Tibial nerve (tissue), 4 donors: ENCODE data around the gene S1PR3. TPM values are rescaled to one million over a fixed set of nuclear protein-coding genes. Genes with fewer than 3 reads are reported as not detected.
"Not testable (repeated sequence)": the region's sequence is repeated elsewhere in the genome, so short reads cannot be mapped to it uniquely, and the experiment has no call there.

ENCODE experiments used
- DNase-seq, 2 donors: peaks; one replicate each; pipeline ENCODE4 v3.0.0-alpha.2; 2019; ENCODE audit warnings: low spot score in 2 of 2
- H3K27ac ChIP-seq, 4 donors: fragments of 200-600 bp; sonication (generic) in 3 of 4; one replicate each; pipeline ENCODE4 v1.5.1; 2017 to 2019; ENCODE audit warnings: mild to moderate bottlenecking in 1 of 4
- H3K27me3 ChIP-seq, 2 donors: fragments of 200-600 bp; sonication (generic) in 1 of 2; one replicate each; pipeline versions ENCODE4 v1.5.1 to v1.6.0; 2017 to 2019
- H3K36me3 ChIP-seq, 3 donors: fragments of 200-600 bp; sonication (generic); one replicate each; pipeline ENCODE4 v1.5.1; 2018 to 2019
- H3K4me1 ChIP-seq, 4 donors: fragments of 200-600 bp; sonication (generic) in 3 of 4; one replicate each; pipeline ENCODE4 v1.5.1; 2017 to 2019
- H3K4me3 ChIP-seq, 4 donors: fragments of 200-600 bp; sonication (generic) in 3 of 4; one replicate each; pipeline ENCODE4 v1.5.1; 2017 to 2019; ENCODE audit warnings: mild to moderate bottlenecking in 1 of 4, moderate library complexity in 1 of 4
- H3K9me3 ChIP-seq, 4 donors: fragments of 200-600 bp; sonication (generic) in 3 of 4; one replicate each; pipeline ENCODE4 v1.5.1; 2017 to 2019
- CTCF ChIP-seq, 5 experiments: fragments of 200-600 bp in 3 of 5; fragments of 450-650 bp in 2 of 5; sonication (generic) in 3 of 5; IDR thresholded peaks; one replicate each; pipeline ENCODE4 v1.5.1; 2016 to 2019; ENCODE audit warnings: antibody characterized with exemption in 5 of 5, mild to moderate bottlenecking in 3 of 5, moderate library complexity in 2 of 5
- EP300 ChIP-seq, 2 donors: sonication (generic); formaldehyde crosslinking; IDR thresholded peaks; one replicate each; pipeline ENCODE4 v1.6.1; 2017; ENCODE audit warnings: antibody characterized with exemption in 2 of 2, mild to moderate bottlenecking in 1 of 2
- POLR2A ChIP-seq, 2 donors: fragments of 450-650 bp; IDR thresholded peaks; one replicate each; pipeline ENCODE4 v1.6.1; 2017; ENCODE audit warnings: antibody characterized with exemption in 2 of 2, mild to moderate bottlenecking in 2 of 2, moderate library complexity in 2 of 2
- WGBS, 2 donors: methylation state at CpG; one replicate each; pipeline ENCODE4 v1.1.5; 2018; 5-methylcytosine and 5-hydroxymethylcytosine counted together
- total RNA-seq, 4 donors: library from RNA; depleted of rRNA; stranded (reverse); fragments of >200 nt; gene quantifications; one replicate each; pipeline ENCODE4 v1.1.0, GENCODE V29; 2016

The S1PR3 gene
- 10 to 100 TPM; 13.0 to 25.8 (median 14.5) TPM for total RNA-seq

GRCh38 chr9:88991066-88992034 is at the start of gene S1PR3:
S1PR3 (plus strand) TSS chr9:88991468; CDS start chr9:89001201, 9,733 bp downstream.
- no peaks in the 10 kb centered on the region for H3K27me3 ChIP-seq
- WGBS, 2 donors: 1% methylated on average over 28 to 58 of the region's 94 CpGs
- peak within 1 kb of the TSS; percentile 63 to 91 (median 70) for H3K4me3 ChIP-seq
- peaks cover 0 to 69% (median 38%) of the 10 kb centered on the region in 4 donors for H3K4me1 ChIP-seq
- H3K27ac ChIP-seq: peak within 1 kb of the TSS; percentile 68 to 93 (median 84)
- TF ChIP-seq POLR2A (IDR thresholded peaks at IDR 0.05) (peak in 1 of 2 donors; percentile 58), CTCF (IDR thresholded peaks at IDR 0.05) (peak in 1 of 5 experiments; percentile 6), EP300 (IDR thresholded peaks at IDR 0.05) (peak in 1 of 2 donors; percentile 60)
- peak; percentile 29 to 31 for DNase-seq
- H3K36me3 ChIP-seq: no peaks in the 10 kb centered on the region
- H3K9me3 ChIP-seq: no peaks in the 10 kb centered on the region

- H3K27me3 ChIP-seq, H3K4me1 ChIP-seq, H3K9me3 ChIP-seq, H3K36me3 ChIP-seq, H3K27ac ChIP-seq, H3K4me3 ChIP-seq, DNase-seq: not testable (repeated sequence)
- WGBS, 2 donors: 79 to 81% methylated on average over 5 of the region's 5 CpGs
These were observed 49.7 kb upstream of the S1PR3 start for GRCh38 chr9:88941586-88941985.

- H3K4me1 ChIP-seq: no peaks in the 10 kb centered on the region
- H3K4me3 ChIP-seq: no peak overlapping the region
- no peaks in the 10 kb centered on the region for H3K9me3 ChIP-seq
- H3K27me3 ChIP-seq: no peaks in the 10 kb centered on the region
- no peak for DNase-seq
- WGBS, 2 donors: 71 to 74% methylated on average over 1 of the region's 1 CpG
- H3K36me3 ChIP-seq: no peaks in the 10 kb centered on the region
- H3K27ac ChIP-seq: no peak overlapping the region
- TF ChIP-seq CTCF (IDR thresholded peaks at IDR 0.05) (no peak), EP300 (IDR thresholded peaks at IDR 0.05) (no peak), POLR2A (IDR thresholded peaks at IDR 0.05) (no peak)
These were observed 48.9 kb upstream of the S1PR3 start for GRCh38 chr9:88942411-88942810.

GRCh38 chr9:88945636-88946333 is 45.5 kb upstream of the S1PR3 start:
- 54 to 59% methylated on average over 4 of the region's 4 CpGs for WGBS, 2 donors

More at GRCh38 chr9:88945636-88946333, 45.5 kb upstream of the S1PR3 start:
- no peaks in the 10 kb centered on the region for H3K36me3 ChIP-seq
- H3K4me3 ChIP-seq: no peak overlapping the region
- TF ChIP-seq POLR2A (IDR thresholded peaks at IDR 0.05) (no peak), CTCF (IDR thresholded peaks at IDR 0.05) (no peak), EP300 (IDR thresholded peaks at IDR 0.05) (no peak)
- H3K9me3 ChIP-seq: no peaks in the 10 kb centered on the region
- DNase-seq: no peak
- H3K27me3 ChIP-seq: no peaks in the 10 kb centered on the region
- no peak overlapping the region for H3K27ac ChIP-seq
- peaks cover 0 to 16% (median 9%) of the 10 kb centered on the region in 4 donors for H3K4me1 ChIP-seq
